Activated CD4-positive, alpha-beta T cell treated with anti-CD3 and anti-CD28 coated beads, Interleukin-2, amount 50 U/mL, for 16 hours (primary cell): ENCODE results near the gene PATL2.
"Not testable (repeated sequence)": the region's sequence is repeated elsewhere in the genome, so short reads cannot be mapped to it uniquely, and the experiment has no call there.

Source experiments
- DNase-seq: peaks from one replicate; pipeline ENCODE4 v3.0.0-alpha.2; 2020

PATL2 gene

DNA sequence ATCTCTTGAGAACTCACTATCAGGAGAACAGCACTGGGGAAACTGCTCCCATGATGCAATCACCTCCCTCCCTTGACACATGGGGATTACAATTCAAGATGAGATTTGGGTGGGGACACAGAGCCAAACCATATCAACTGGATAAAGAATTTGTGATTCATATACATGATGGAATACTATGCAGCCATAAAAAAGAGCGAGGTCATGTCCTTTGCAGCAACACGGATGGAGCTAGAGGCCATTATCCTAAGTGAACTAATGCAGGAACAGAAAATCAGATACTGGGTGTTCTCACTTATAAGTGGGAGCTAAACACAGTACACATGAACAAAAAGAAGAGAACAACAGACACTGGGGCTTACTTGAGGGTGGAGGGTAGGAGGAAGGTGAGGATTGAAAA lies 64.7 kb downstream of the PATL2 start:
- no peak for DNase-seq

GRCh38 chr15:44641651-44642050 lies 69.5 kb downstream of the PATL2 start:
- DNase-seq = no peak

- no peak for DNase-seq
Measured at GRCh38 chr15:44636976-44637375, 74.1 kb downstream of the PATL2 start.

- DNase-seq = peak; percentile 68
Measured at GRCh38 chr15:44633603-44634002, 77.5 kb downstream of the PATL2 start.

- DNase-seq = not testable (repeated sequence)
Measured at GRCh38 chr15:44625286-44625685, 85.8 kb downstream of the PATL2 start.

GRCh38 chr15:44623178-44623577 lies 87.9 kb downstream of the PATL2 start:
- DNase-seq = no peak

- no peak for DNase-seq
Measured at GRCh38 chr15:44620081-44620480, 91.0 kb downstream of the PATL2 start.

GRCh38 chr15:44616974-44617373 lies 94.1 kb downstream of the PATL2 start:
- no peak for DNase-seq
